NCI-H524 treated with DMSO at 0.1 percent for 48 hours (cell line): ENCODE results near the gene CDH6.

Experiments used
- DNase-seq: peaks from one replicate; lab custom pipeline; 2025; lab: John Stamatoyannopoulos, UW

CDH6 gene

GRCh38 chr5:31193591-31194467 lies at the start of gene CDH6:
CDH6 (plus strand) TSS chr5:31193686; CDS start chr5:31267474, 73,788 bp downstream.
- DNase-seq = no peak

GRCh38 chr5:31144364-31144763 lies 49.1 kb upstream of the CDH6 start:
- no peak for DNase-seq

- no peak for DNase-seq
Observed at GRCh38 chr5:31148959-31149475, 44.5 kb upstream of the CDH6 start.

- no peak for DNase-seq
Observed at GRCh38 chr5:31153521-31153920, 40.0 kb upstream of the CDH6 start.

- DNase-seq = no peak
Observed at GRCh38 chr5:31156631-31157160, 36.8 kb upstream of the CDH6 start.

GRCh38 chr5:31157720-31158119 lies 35.8 kb upstream of the CDH6 start:
- no peak for DNase-seq

GRCh38 chr5:31158686-31159085 lies 34.8 kb upstream of the CDH6 start:
- DNase-seq = no peak

- DNase-seq = no peak
Observed at GRCh38 chr5:31161781-31162181, 31.7 kb upstream of the CDH6 start.

GRCh38 chr5:31165729-31166128 lies 27.8 kb upstream of the CDH6 start:
- no peak for DNase-seq

GRCh38 chr5:31169379-31169778 lies 24.1 kb upstream of the CDH6 start:
- no peak for DNase-seq

- DNase-seq = no peak
Observed at GRCh38 chr5:31172881-31173280, 20.6 kb upstream of the CDH6 start.

GRCh38 chr5:31173614-31174013 lies 19.9 kb upstream of the CDH6 start:
- DNase-seq = no peak

- DNase-seq = no peak
Observed at GRCh38 chr5:31181376-31181987, 12.0 kb upstream of the CDH6 start.

GRCh38 chr5:31182136-31182535 lies 11.3 kb upstream of the CDH6 start:
- DNase-seq = no peak

- DNase-seq = no peak
Observed at GRCh38 chr5:31185951-31186350, 7.5 kb upstream of the CDH6 start.

- no peak for DNase-seq
Observed at GRCh38 chr5:31186672-31187267, 6.7 kb upstream of the CDH6 start.

- DNase-seq = no peak
Observed at GRCh38 chr5:31187591-31187990, 5.9 kb upstream of the CDH6 start.

- DNase-seq = peak; percentile 5
Observed at GRCh38 chr5:31192442-31192841, 1.0 kb upstream of the CDH6 start.

- no peak for DNase-seq
Observed at GRCh38 chr5:31193116-31193515, 370 bp upstream of the CDH6 start.

- DNase-seq = no peak
Observed at GRCh38 chr5:31194468-31194813, 955 bp downstream of the CDH6 start.

GRCh38 chr5:31194892-31195555 lies 1.5 kb downstream of the CDH6 start:
- no peak for DNase-seq

- DNase-seq = no peak
Observed at GRCh38 chr5:31196309-31196708, 2.8 kb downstream of the CDH6 start.
